A549 (cell line): ENCODE measurements around the gene FAM50A. TPM values are rescaled to one million over a fixed set of nuclear protein-coding genes. Genes with fewer than 3 reads are reported as not detected.

Source experiments
- ATAC-seq, 2 experiments: fragments of 200-7000 bp in 1 of 2; fragments of >200 bp in 1 of 2; cut with Nextera tagmentation in 1 of 2; cut with Tn5 transposase in 1 of 2; 3 replicates each; pipeline versions ENCODE4 v1.8.0 to v1.9.1; 2018 to 2020; ENCODE audit warnings: mild to moderate bottlenecking in 1 of 2, moderate library complexity in 1 of 2
- CTCF ChIA-PET: fragments of 300-600 bp; sonication (Branson Sonifier 250); formaldehyde crosslinking; extraction: SDS; loops from one replicate; lab custom pipeline; 2021; ENCODE audit warnings: antibody characterized with exemption, inconsistent platforms; lab: Yijun Ruan, JAX
- POLR2A ChIA-PET: fragments of 350-600 bp; formaldehyde crosslinking; extraction: SDS; loops from one replicate; lab custom pipeline; 2021; ENCODE audit warnings: antibody characterized with exemption, inconsistent platforms; lab: Yijun Ruan, JAX
- DNase-seq, 2 experiments: peaks; one replicate each; pipeline versions ENCODE4 v3.0.0 to v3.0.0-alpha.2; 2011 to 2016; ENCODE audit warnings: low read depth in 1 of 2, low spot score in 1 of 2
- FAIRE-seq: peaks from 2 replicates; lab custom pipeline; 2011; peaks lifted over from hg19 to GRCh38; lab: Jason Lieb, UNC
- H3K27ac ChIP-seq, 2 experiments: fragments of >200 bp; sonication (Bioruptor Twin); formaldehyde crosslinking; 3 replicates each; pipeline ENCODE4 v1.5.1; 2016 to 2017
- H3K4me1 ChIP-seq: fragments of >200 bp; sonication (Bioruptor Twin); formaldehyde crosslinking; 3 replicates; pipeline ENCODE4 v1.6.1; 2016
- H3K4me2 ChIP-seq: fragments of >200 bp; sonication (Bioruptor Twin); formaldehyde crosslinking; 3 replicates; pipeline ENCODE4 v1.6.1; 2016
- H3K4me3 ChIP-seq: fragments of >200 bp; sonication (Bioruptor Twin); formaldehyde crosslinking; 3 replicates; pipeline ENCODE4 v1.5.1; 2016
- H3K9me3 ChIP-seq: fragments of >200 bp; sonication (Bioruptor Twin); formaldehyde crosslinking; 3 replicates; pipeline ENCODE4 v1.6.1; 2016
- CHD4 ChIP-seq: fragments of 200-600 bp; sonication (generic); IDR thresholded peaks from 2 replicates; pipeline ENCODE4 v1.6.1; 2016; ENCODE audit warnings: antibody characterized with exemption, mild to moderate bottlenecking, borderline replicate concordance
- EHF ChIP-seq: fragments of 250-450 bp; sonication (Bioruptor Pico); IDR thresholded peaks from 2 replicates; pipeline ENCODE4 v1.5.0; 2020; ENCODE audit warnings: mild to moderate bottlenecking
- ESRRA ChIP-seq: fragments of 150-350 bp; IDR thresholded peaks from 2 replicates; pipeline ENCODE4 v1.6.1; 2014; ENCODE audit warnings: mild to moderate bottlenecking, low read length, borderline replicate concordance
- FOSB ChIP-seq: fragments of 250-450 bp; sonication (Bioruptor Pico); IDR thresholded peaks from 2 replicates; pipeline ENCODE4 v1.5.0; 2020; ENCODE audit warnings: mild to moderate bottlenecking, moderate library complexity
- HDAC2 ChIP-seq: fragments of 200-600 bp; sonication (generic); IDR thresholded peaks from 2 replicates; pipeline ENCODE4 v1.6.1; 2016
- HES2 ChIP-seq: fragments of >200 bp; sonication (Bioruptor Twin); formaldehyde crosslinking; IDR thresholded peaks from 2 replicates; pipeline ENCODE4 v1.6.1; 2016
- HEYL ChIP-seq: fragments of 250-450 bp; sonication (Bioruptor Pico); IDR thresholded peaks from 2 replicates; pipeline ENCODE4 v1.8.0; 2021; ENCODE audit warnings: mild to moderate bottlenecking, moderate library complexity
- KDM1A ChIP-seq: fragments of 200-600 bp; sonication (generic); IDR thresholded peaks from 2 replicates; pipeline ENCODE4 v1.6.1; 2016; ENCODE audit warnings: low read depth, mild to moderate bottlenecking
- NPAS2 ChIP-seq: fragments of 250-450 bp; sonication (Bioruptor Pico); IDR thresholded peaks from 2 replicates; pipeline ENCODE4 v1.8.0; 2022; ENCODE audit warnings: mild to moderate bottlenecking, moderate library complexity, borderline replicate concordance
- REST ChIP-seq: fragments of 200-600 bp; sonication (generic); IDR thresholded peaks from 2 replicates; pipeline ENCODE4 v1.6.1; 2016; ENCODE audit warnings: antibody characterized with exemption, mild to moderate bottlenecking, moderate library complexity
- RFX5 ChIP-seq: fragments of 450-650 bp; IDR thresholded peaks from 2 replicates; pipeline ENCODE4 v1.7.1; 2014; ENCODE audit warnings: antibody characterized with exemption, mild to moderate bottlenecking, moderate library complexity
- TP53 ChIP-seq: fragments of 250-450 bp; sonication (Bioruptor Pico); IDR thresholded peaks from 2 replicates; pipeline ENCODE4 v1.5.0; 2021; ENCODE audit warnings: mild to moderate bottlenecking, moderate library complexity
- WGBS: methylation state at CpG from one replicate; pipeline ENCODE4 v1.1.6; 2017; ENCODE audit errors: missing lambda C conversion rate; 5-methylcytosine and 5-hydroxymethylcytosine counted together
- polyA plus RNA-seq, 4 experiments: library from polyadenylated mRNA; depleted of rRNA in 3 of 4; stranded (reverse); fragments of >200 nt; fragmentation: RNase III in 1 of 4; extraction: RNeasy Plus Mini Kit Qiagen cat#74134 plus additional on column Dnase treatment in 1 of 4; gene quantifications; 2 replicates in 3 of 4; 3 replicates in 1 of 4; pipeline ENCODE4 v1.2.3, GENCODE V29; 2011 to 2017
- TF ChIP-seq, protein P1 (sequence below): fragments of >200 bp; sonication (Bioruptor Twin); formaldehyde crosslinking; IDR thresholded peaks from 3 replicates; pipeline ENCODE4 v1.5.1; 2016
- TF ChIP-seq, protein P2 (sequence below): fragments of 450-650 bp; IDR thresholded peaks from 2 replicates; pipeline ENCODE4 v1.6.1; 2014; ENCODE audit warnings: antibody characterized with exemption

FAM50A gene
- polyA plus RNA-seq, 2 of the 4 experiments (the other 2 are of a cell fraction) = 57.8 to 123 TPM

GRCh38 chrX:154433605-154434004 lies 10.3 kb upstream of the FAM50A start (continued):
- TF ChIP-seq REST = no peak
- TF ChIP-seq, all 56 proteins: peak for 0

GRCh38 chrX:154434394-154435168 lies 9.4 kb upstream of the FAM50A start:
- peaks cover 13% of the 10 kb centered on the region; the same call in 2 of the 3 replicates for H3K4me1 ChIP-seq
- no peak overlapping the region for H3K4me2 ChIP-seq
- no peaks in the 10 kb centered on the region for H3K9me3 ChIP-seq
- no peak overlapping the region for H3K27ac ChIP-seq
- no peak for DNase-seq
- FAIRE-seq = no peak
- peak; percentile 82; the same call in 1 of the 2 replicates for TF ChIP-seq KDM1A
- TF ChIP-seq, protein P1, sequence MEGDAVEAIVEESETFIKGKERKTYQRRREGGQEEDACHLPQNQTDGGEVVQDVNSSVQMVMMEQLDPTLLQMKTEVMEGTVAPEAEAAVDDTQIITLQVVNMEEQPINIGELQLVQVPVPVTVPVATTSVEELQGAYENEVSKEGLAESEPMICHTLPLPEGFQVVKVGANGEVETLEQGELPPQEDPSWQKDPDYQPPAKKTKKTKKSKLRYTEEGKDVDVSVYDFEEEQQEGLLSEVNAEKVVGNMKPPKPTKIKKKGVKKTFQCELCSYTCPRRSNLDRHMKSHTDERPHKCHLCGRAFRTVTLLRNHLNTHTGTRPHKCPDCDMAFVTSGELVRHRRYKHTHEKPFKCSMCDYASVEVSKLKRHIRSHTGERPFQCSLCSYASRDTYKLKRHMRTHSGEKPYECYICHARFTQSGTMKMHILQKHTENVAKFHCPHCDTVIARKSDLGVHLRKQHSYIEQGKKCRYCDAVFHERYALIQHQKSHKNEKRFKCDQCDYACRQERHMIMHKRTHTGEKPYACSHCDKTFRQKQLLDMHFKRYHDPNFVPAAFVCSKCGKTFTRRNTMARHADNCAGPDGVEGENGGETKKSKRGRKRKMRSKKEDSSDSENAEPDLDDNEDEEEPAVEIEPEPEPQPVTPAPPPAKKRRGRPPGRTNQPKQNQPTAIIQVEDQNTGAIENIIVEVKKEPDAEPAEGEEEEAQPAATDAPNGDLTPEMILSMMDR = no peak
- CTCF ChIA-PET = interaction anchor here (0.8 to 1.2 kb wide), 2 partner anchors 18 to 23 kb away, joined by 3 read pairs; no protein-coding TSS in a partner anchor
- POLR2A ChIA-PET = interaction anchor here (0.6 kb wide), 1 partner anchor 9 kb away, joined by 3 read pairs; no protein-coding TSS in a partner anchor
- no peak overlapping the region for H3K4me3 ChIP-seq
- no peak for ATAC-seq
- WGBS = 89% methylated on average over 6 of the region's 7 CpGs

GRCh38 chrX:154435171-154435733 lies 8.7 kb upstream of the FAM50A start:
- CTCF ChIA-PET = interaction anchor here (0.8 to 1.2 kb wide), 3 partner anchors 10 to 23 kb away, joined by 3 read pairs; no protein-coding TSS in a partner anchor
- no peak for FAIRE-seq

More at GRCh38 chrX:154435171-154435733, 8.7 kb upstream of the FAM50A start:
- POLR2A ChIA-PET = interaction anchor here (1.2 kb wide), 1 partner anchor 37 kb away, joined by 3 read pairs; the partner anchor contains the start of gene RPL10
- no peak overlapping the region for H3K4me3 ChIP-seq
- H3K9me3 ChIP-seq = no peaks in the 10 kb centered on the region
- DNase-seq (no peak), ATAC-seq (no peak)
- no peak overlapping the region for H3K27ac ChIP-seq
- WGBS = 100% methylated on average over 2 of the region's 19 CpGs
- H3K4me2 ChIP-seq = no peak overlapping the region
- no peak for TF ChIP-seq CHD4
- TF ChIP-seq NPAS2 (CRISPR knock-in tag) = no peak
- TF ChIP-seq ESRRA = no peak
- TF ChIP-seq TP53 (CRISPR knock-in tag) = no peak
- TF ChIP-seq, protein P2, sequence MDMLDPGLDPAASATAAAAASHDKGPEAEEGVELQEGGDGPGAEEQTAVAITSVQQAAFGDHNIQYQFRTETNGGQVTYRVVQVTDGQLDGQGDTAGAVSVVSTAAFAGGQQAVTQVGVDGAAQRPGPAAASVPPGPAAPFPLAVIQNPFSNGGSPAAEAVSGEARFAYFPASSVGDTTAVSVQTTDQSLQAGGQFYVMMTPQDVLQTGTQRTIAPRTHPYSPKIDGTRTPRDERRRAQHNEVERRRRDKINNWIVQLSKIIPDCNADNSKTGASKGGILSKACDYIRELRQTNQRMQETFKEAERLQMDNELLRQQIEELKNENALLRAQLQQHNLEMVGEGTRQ = no peak
- TF ChIP-seq FOSB = no peak
- no peak for TF ChIP-seq HDAC2
- TF ChIP-seq HES2 = no peak
- no peak for TF ChIP-seq EHF
- no peak for TF ChIP-seq HEYL
- TF ChIP-seq RFX5 = no peak
- peaks cover 12% of the 10 kb centered on the region; the same call in 1 of the 3 replicates for H3K4me1 ChIP-seq
